ENCODE results near the gene RAPGEF4.

Gene RAPGEF4

DNA sequence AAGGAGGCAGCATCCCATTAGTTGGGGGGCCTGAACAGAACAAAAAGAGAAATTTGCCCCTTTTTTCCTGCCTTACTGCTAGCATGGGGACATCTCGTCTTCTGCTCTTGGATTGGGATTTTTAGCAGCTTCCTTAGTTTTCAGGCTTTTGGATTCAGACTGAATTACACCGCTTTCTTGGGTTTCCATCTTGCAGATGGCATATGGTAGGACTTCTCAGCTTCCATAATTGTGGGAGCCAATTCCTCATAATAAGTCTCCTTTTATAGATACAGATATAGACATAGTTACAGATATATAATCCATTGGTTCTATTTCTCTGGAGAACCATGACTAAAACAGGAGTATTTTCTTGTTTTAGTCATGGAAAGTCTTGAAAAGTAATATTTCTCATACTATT, 5.2 kb upstream of the RAPGEF4 start:
- Histone ChIP-seq H3K4me1 (ENCODE audit: insufficient read depth, low read length, poor library complexity, severe bottlenecking) (no peaks in the 10 kb centered on the region), H3K9ac (ENCODE audit: low read depth, low read length, poor library complexity, severe bottlenecking) (no peak overlapping the region), H3F3A (ENCODE audit: low read depth) (no peaks in the 10 kb centered on the region), H3K9me2 (replicated peaks; ENCODE audit: low read depth, low read length) (no peaks in the 10 kb centered on the region), H3K9me3 (ENCODE audit: insufficient read depth, low read depth, low read length) (no peaks in the 10 kb centered on the region), H3K4me3 (ENCODE audit: low read length, poor library complexity, severe bottlenecking) (no peak overlapping the region), H3K79me2 (ENCODE audit: insufficient read depth, low read length) (no peaks in the 10 kb centered on the region), H3K27me3 (ENCODE audit: insufficient read depth, low read length, poor library complexity, severe bottlenecking) (no peaks in the 10 kb centered on the region), H3K36me3 (ENCODE audit: insufficient read depth, low read length) (no peaks in the 10 kb centered on the region), H3K4me2 (ENCODE audit: low read depth, low read length, poor library complexity, severe bottlenecking) (no peak overlapping the region), H4K20me1 (ENCODE audit: insufficient read depth, low read length, poor library complexity, severe bottlenecking) (no peaks in the 10 kb centered on the region), H2AFZ (ENCODE audit: low read length) (no peak overlapping the region)
- no peak for TF ChIP-seq EZH2phosphoT487 (IDR thresholded peaks at IDR 0.05; ENCODE audit: borderline replicate concordance)
- TF ChIP-seq, protein P1, sequence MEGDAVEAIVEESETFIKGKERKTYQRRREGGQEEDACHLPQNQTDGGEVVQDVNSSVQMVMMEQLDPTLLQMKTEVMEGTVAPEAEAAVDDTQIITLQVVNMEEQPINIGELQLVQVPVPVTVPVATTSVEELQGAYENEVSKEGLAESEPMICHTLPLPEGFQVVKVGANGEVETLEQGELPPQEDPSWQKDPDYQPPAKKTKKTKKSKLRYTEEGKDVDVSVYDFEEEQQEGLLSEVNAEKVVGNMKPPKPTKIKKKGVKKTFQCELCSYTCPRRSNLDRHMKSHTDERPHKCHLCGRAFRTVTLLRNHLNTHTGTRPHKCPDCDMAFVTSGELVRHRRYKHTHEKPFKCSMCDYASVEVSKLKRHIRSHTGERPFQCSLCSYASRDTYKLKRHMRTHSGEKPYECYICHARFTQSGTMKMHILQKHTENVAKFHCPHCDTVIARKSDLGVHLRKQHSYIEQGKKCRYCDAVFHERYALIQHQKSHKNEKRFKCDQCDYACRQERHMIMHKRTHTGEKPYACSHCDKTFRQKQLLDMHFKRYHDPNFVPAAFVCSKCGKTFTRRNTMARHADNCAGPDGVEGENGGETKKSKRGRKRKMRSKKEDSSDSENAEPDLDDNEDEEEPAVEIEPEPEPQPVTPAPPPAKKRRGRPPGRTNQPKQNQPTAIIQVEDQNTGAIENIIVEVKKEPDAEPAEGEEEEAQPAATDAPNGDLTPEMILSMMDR (conservative IDR thresholded peaks at IDR 0.05; ENCODE audit: low read length), result no peak

DNA sequence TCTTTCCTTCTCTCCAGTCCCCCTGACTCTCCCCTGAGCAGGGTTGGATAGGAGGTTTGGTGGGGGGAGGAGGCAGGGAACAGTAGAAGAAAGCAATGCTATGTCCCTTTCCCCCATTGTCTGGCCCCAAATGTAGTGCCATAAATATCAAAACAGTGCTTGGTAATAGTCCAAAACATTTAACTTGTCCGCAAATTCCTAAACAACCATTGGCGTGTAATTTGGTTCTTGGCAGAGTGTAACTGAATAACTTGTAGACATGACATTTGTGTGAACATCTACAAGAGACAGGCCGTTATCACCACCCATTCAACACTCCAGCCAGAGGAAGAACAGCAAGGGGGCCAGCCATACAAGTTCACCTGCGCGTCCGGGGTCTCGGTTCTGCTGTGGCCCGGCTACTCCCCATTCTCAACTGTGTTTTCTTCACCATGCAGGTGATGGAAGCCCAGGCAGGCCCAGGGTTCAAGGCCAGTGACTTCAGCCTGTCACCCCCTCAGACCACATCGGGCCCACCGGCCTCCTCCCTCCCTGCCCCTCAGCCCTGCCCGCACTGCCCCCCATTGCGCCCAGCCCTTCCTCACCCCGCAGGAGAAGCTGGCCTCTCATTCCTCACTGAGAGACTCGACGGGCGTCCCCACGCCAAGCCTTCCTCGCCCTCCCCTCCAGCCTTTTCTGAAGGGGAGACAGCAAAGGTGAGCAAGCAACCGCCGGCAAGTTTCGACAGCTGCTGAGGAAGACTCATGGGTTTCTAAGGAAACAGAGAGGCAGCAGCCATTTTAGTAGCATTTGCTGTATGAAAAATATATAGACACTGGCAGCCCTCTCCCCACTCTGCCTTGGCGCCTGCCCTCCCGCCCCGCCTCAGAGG, 699 bp upstream of the RAPGEF4 start:
- H2AFZ ChIP-seq (ENCODE audit: low read length), result no peak overlapping the region
- H3K4me1 ChIP-seq (ENCODE audit: insufficient read depth, low read length, poor library complexity, severe bottlenecking), result no peaks in the 10 kb centered on the region
- H3K9me3 ChIP-seq (ENCODE audit: insufficient read depth, low read depth, low read length), result no peaks in the 10 kb centered on the region
- no peak for TF ChIP-seq EZH2phosphoT487 (IDR thresholded peaks at IDR 0.05; ENCODE audit: borderline replicate concordance)
- TF ChIP-seq, protein P1 (conservative IDR thresholded peaks at IDR 0.05; ENCODE audit: low read length), result no peak
- no peaks in the 10 kb centered on the region for H3K79me2 ChIP-seq (ENCODE audit: insufficient read depth, low read length)
- H3K36me3 ChIP-seq (ENCODE audit: insufficient read depth, low read length), result no peaks in the 10 kb centered on the region
- H3K4me3 ChIP-seq (ENCODE audit: low read length, poor library complexity, severe bottlenecking), result no peak overlapping the region
- no peaks in the 10 kb centered on the region for H3F3A ChIP-seq (ENCODE audit: low read depth)
- no peaks in the 10 kb centered on the region for H3K27me3 ChIP-seq (ENCODE audit: insufficient read depth, low read length, poor library complexity, severe bottlenecking)
- H3K4me2 ChIP-seq (ENCODE audit: low read depth, low read length, poor library complexity, severe bottlenecking), result no peak overlapping the region
- H3K9me2 ChIP-seq (replicated peaks; ENCODE audit: low read depth, low read length), result no peaks in the 10 kb centered on the region
- no peaks in the 10 kb centered on the region for H4K20me1 ChIP-seq (ENCODE audit: insufficient read depth, low read length, poor library complexity, severe bottlenecking)
- H3K9ac ChIP-seq (ENCODE audit: low read depth, low read length, poor library complexity, severe bottlenecking), result no peak overlapping the region

DNA sequence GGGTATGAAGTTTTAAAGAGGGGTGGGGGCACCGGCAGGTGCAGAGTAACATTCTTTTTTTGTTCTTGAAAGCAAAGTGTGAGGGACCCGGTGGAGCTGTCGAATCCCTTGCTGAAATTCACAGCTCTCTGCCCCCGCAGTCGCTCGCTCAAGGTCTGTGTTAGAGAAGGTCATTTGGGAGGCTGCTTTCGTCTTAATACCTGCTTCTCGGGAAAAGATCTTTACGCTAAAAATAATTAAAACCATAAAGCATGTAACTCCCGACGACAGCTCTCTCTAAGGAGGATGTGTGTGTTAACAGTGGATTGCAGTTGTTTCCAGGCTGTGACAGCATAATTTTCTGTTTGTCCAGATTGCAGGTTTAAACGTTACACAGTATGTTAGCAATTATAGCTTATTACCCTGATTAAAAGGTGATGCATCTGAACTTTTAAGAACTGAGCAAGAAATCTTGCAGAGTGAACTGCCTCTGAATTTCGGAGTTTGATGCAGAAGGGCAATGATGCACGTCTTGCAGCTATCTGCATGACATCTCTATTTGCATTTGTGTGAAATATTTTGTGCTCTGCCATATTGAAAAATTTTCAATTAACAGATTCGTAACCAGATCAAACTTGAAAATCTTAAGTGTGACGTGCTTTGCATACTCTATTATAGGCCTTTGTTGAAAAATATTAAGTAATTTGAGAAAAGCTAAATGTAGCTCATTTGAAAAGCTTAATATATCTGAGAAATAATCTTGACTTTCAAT, 954 bp downstream of the RAPGEF4 start:
- Histone ChIP-seq H3K36me3 (ENCODE audit: insufficient read depth, low read length) (no peaks in the 10 kb centered on the region), H3F3A (ENCODE audit: low read depth) (no peaks in the 10 kb centered on the region), H3K27me3 (ENCODE audit: insufficient read depth, low read length, poor library complexity, severe bottlenecking) (no peaks in the 10 kb centered on the region), H2AFZ (ENCODE audit: low read length) (no peak overlapping the region), H3K9me2 (replicated peaks; ENCODE audit: low read depth, low read length) (no peaks in the 10 kb centered on the region), H3K9me3 (ENCODE audit: insufficient read depth, low read depth, low read length) (no peaks in the 10 kb centered on the region), H3K4me1 (ENCODE audit: insufficient read depth, low read length, poor library complexity, severe bottlenecking) (no peaks in the 10 kb centered on the region), H3K9ac (ENCODE audit: low read depth, low read length, poor library complexity, severe bottlenecking) (no peak overlapping the region), H4K20me1 (ENCODE audit: insufficient read depth, low read length, poor library complexity, severe bottlenecking) (no peaks in the 10 kb centered on the region), H3K79me2 (ENCODE audit: insufficient read depth, low read length) (no peaks in the 10 kb centered on the region), H3K4me3 (ENCODE audit: low read length, poor library complexity, severe bottlenecking) (no peak overlapping the region), H3K4me2 (ENCODE audit: low read depth, low read length, poor library complexity, severe bottlenecking) (no peak overlapping the region)
- TF ChIP-seq, protein P1 (conservative IDR thresholded peaks at IDR 0.05; ENCODE audit: low read length), result no peak
- TF ChIP-seq EZH2phosphoT487 (IDR thresholded peaks at IDR 0.05; ENCODE audit: borderline replicate concordance), result no peak
